Ovary (tissue), 9 donors: ENCODE measurements around the gene CBX8. TPM values are rescaled to one million over a fixed set of nuclear protein-coding genes. Genes with fewer than 3 reads are reported as not detected.

Experiments
- DNase-seq, 5 donors: peaks; one replicate each; pipeline ENCODE4 v3.0.0-alpha.2; 2019 to 2020
- H3K27ac ChIP-seq, 2 donors: fragments of 200-600 bp; one replicate each; pipeline versions ENCODE4 v1.5.1 to v1.8.0; 2019 to 2022
- H3K27me3 ChIP-seq: fragments of 200-600 bp; one replicate; pipeline ENCODE4 v1.8.0; 2022
- H3K36me3 ChIP-seq: fragments of 200-600 bp; sonication (generic); one replicate; pipeline ENCODE4 v1.5.1; 2019
- H3K4me1 ChIP-seq: one replicate; pipeline ENCODE4 v1.8.1; 2013; ENCODE audit warnings: mild to moderate bottlenecking, moderate library complexity; ENCODE audit not compliant: insufficient read depth
- H3K4me3 ChIP-seq: fragments of 200-600 bp; sonication (generic); one replicate; pipeline ENCODE4 v1.5.1; 2017
- H3K9me3 ChIP-seq, 2 donors: fragments of 200-600 bp in 1 of 2; sonication (generic) in 1 of 2; one replicate each; pipeline versions ENCODE4 v1.5.1 to v1.8.1; 2013 to 2019; ENCODE audit warnings: mild to moderate bottlenecking in 1 of 2, moderate library complexity in 1 of 2
- EP300 ChIP-seq: sonication (generic); formaldehyde crosslinking; IDR thresholded peaks from one replicate; pipeline ENCODE4 v1.6.1; 2017; ENCODE audit warnings: antibody characterized with exemption
- POLR2A ChIP-seq: fragments of 450-650 bp; IDR thresholded peaks from one replicate; pipeline ENCODE4 v1.6.1; 2017; ENCODE audit warnings: antibody characterized with exemption, mild to moderate bottlenecking, moderate library complexity
- WGBS, 3 donors: extraction: QIAGEN DNeasy Blood & Tissue Kit in 1 of 3; methylation state at CpG; one replicate each; pipeline versions ENCODE4 v1.1.5 to v1.1.7; 2013 to 2017; 5-methylcytosine and 5-hydroxymethylcytosine counted together
- intact Hi-C, 4 donors: fragments of 100-400 bp; cut with DNase I; formaldehyde crosslinking; loops; one replicate each; pipeline versions ENCODE4 v1.11.0 to v1.15.1; 2022 to 2023
- polyA plus RNA-seq, 2 donors: library from polyadenylated mRNA; stranded (reverse); fragments of 200-250 nt in 1 of 2; fragments of 350-450 nt in 1 of 2; fragmentation: Illumina TruSeq in 1 of 2; extraction: RNeasy Lipid Tissue Mini Kit (QIAGEN cat#74804) in 1 of 2; gene quantifications; one replicate each; pipeline ENCODE4 v1.2.3, GENCODE V29; 2013 to 2014
- total RNA-seq, 7 donors: library from RNA; depleted of rRNA in 2 of 7; stranded (reverse); fragments of >200 nt in 2 of 7; fragmentation: NEBNext Ultra II Directional in 3 of 7; extraction: Animal tissue kit (Norgen Biotek cat#: 25700) in 3 of 7; gene quantifications; one replicate each; pipeline versions ENCODE4 v1.1.0 to v1.2.4, GENCODE V29; 2016 to 2023
- TF ChIP-seq, protein P1 (sequence below), 3 donors: fragments of 450-650 bp in 2 of 3; fragments of 200-600 bp in 1 of 3; IDR thresholded peaks; one replicate each; pipeline versions ENCODE4 v1.5.1 to v1.8.0; 2016 to 2022; ENCODE audit warnings: antibody characterized with exemption in 3 of 3, mild to moderate bottlenecking in 1 of 3
- donor health status: DM: no; HTN: no; CAD: no; lungs with moderate emphysema.
- donor health status: DM: no; HTN: no; CAD: no.
- donor health status: Bipolar disorder and iron deficiency.
- donor health status: DM: yes; HTN: yes; CAD: no.
- donor health status: DM: no; HTN: no; CAD: no.
- donor health status: DM: yes; HTN: yes; CAD: no.

The CBX8 gene
- total and polyA plus RNA-seq, 9 donors = 0.60 to 7.0 (median 3.2) TPM

- intact Hi-C loops = loop anchor here in 1 of 4 donors (5.0 to 10.0 kb wide), 2 partner anchors 52 to 199 kb away; no protein-coding TSS in a partner anchor
- WGBS, 3 donors = 8 to 13% (median 11%) methylated on average over 55 to 63 of the region's 63 CpGs
- TF ChIP-seq EP300 (no peak), POLR2A (no peak)
- TF ChIP-seq, protein P1, sequence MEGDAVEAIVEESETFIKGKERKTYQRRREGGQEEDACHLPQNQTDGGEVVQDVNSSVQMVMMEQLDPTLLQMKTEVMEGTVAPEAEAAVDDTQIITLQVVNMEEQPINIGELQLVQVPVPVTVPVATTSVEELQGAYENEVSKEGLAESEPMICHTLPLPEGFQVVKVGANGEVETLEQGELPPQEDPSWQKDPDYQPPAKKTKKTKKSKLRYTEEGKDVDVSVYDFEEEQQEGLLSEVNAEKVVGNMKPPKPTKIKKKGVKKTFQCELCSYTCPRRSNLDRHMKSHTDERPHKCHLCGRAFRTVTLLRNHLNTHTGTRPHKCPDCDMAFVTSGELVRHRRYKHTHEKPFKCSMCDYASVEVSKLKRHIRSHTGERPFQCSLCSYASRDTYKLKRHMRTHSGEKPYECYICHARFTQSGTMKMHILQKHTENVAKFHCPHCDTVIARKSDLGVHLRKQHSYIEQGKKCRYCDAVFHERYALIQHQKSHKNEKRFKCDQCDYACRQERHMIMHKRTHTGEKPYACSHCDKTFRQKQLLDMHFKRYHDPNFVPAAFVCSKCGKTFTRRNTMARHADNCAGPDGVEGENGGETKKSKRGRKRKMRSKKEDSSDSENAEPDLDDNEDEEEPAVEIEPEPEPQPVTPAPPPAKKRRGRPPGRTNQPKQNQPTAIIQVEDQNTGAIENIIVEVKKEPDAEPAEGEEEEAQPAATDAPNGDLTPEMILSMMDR (IDR thresholded peaks at IDR 0.05) = no peak
- Histone ChIP-seq H3K27ac (no peak overlapping the region), H3K9me3 (no peaks in the 10 kb centered on the region), H3K27me3 (peaks cover 19% of the 10 kb centered on the region), H3K4me3 (no peak overlapping the region), H3K4me1 (peaks cover 15% of the 10 kb centered on the region), H3K36me3 (no peaks in the 10 kb centered on the region)
- DNase-seq = peak in 4 of 5 donors; percentile 55 to 65 (median 60)
Measured at GRCh38 chr17:79792984-79793923, 3.6 kb downstream of the CBX8 start.

DNA sequence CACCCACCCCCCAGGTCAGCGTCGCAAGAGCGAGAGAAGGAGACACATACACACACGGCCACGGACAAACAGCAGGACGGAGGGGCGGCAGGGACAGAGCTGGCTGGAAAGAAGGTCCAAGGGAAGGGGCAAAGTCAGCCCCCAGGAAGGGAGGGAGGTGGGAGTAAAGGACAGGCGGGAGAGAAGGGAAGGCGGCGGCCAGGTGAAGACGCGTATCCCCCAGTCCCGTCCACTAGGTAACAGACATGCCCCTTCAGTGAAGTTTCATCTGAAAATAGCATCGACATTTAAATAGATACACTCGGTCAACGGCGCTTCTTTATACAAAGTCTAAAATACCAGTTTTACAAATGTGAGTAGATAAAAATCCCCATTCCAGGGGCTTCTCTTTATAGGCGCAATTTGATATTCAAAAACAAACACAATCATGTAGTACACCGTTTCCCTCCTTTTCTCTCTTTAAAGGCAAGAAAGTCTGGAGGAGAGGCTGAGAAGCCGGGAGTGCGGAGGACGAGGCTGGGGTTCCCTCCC lies 4.5 kb downstream of the CBX8 start:
- intact Hi-C loops = loop anchor here in 1 of 4 donors (5.0 to 10.0 kb wide), 2 partner anchors 52 to 200 kb away; no protein-coding TSS in a partner anchor

DNA sequence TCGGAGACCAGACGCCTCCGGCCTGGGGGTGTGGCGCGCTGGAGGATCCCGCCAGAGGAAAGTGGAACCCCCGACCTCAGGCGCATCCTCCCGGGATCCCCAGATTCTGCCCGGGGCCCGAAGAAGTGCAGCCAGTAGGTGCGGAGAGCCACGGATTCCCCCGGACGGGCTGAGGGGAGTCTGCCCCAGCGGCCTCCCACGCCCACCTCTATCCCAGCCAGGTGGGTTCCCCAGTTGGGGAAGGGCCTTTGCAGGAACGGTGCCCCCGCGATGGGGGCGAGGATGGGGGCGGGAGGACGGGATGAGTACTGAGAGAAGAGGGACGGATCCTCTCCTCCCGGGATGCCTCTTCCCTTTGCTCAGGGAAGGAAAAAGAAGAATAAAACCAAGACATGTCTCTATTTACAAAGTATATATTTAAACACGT lies 5.1 kb downstream of the CBX8 start:
- peak in 1 of 5 donors; percentile 28 for DNase-seq
- Histone ChIP-seq H3K27ac (no peak overlapping the region), H3K9me3 (no peaks in the 10 kb centered on the region), H3K4me1 (peaks cover 11% of the 10 kb centered on the region), H3K27me3 (peaks cover 15% of the 10 kb centered on the region), H3K4me3 (no peak overlapping the region), H3K36me3 (no peaks in the 10 kb centered on the region)
- 3 to 8% (median 6%) methylated on average over 22 to 26 of the region's 26 CpGs for WGBS, 3 donors
- intact Hi-C loops = loop anchor here in 2 of 4 donors (2.0 to 10.0 kb wide), 3 partner anchors 53 to 201 kb away; no protein-coding TSS in a partner anchor
- TF ChIP-seq POLR2A (no peak), EP300 (no peak)
- TF ChIP-seq, protein P1 (IDR thresholded peaks at IDR 0.05) = no peak

More for the DNA sequence above, 4.5 kb downstream of the CBX8 start:
- TF ChIP-seq EP300 (no peak), POLR2A (no peak)
- TF ChIP-seq, protein P1 (IDR thresholded peaks at IDR 0.05) = no peak
- Histone ChIP-seq H3K27me3 (peaks cover 15% of the 10 kb centered on the region), H3K36me3 (no peaks in the 10 kb centered on the region), H3K9me3 (no peaks in the 10 kb centered on the region), H3K4me3 (no peak overlapping the region), H3K4me1 (peaks cover 11% of the 10 kb centered on the region), H3K27ac (no peak overlapping the region)
- DNase-seq = peak in 1 of 5 donors; percentile 26
- 8 to 11% (median 9%) methylated on average over 22 of the region's 22 CpGs for WGBS, 3 donors
